ENCODE data around the gene HIPK1. TPM values are rescaled to one million over a fixed set of nuclear protein-coding genes. Genes with fewer than 3 reads are reported as not detected.

HIPK1 gene
- total RNA-seq, 1 experiment from 2014 or later = 52.2 TPM

DNA sequence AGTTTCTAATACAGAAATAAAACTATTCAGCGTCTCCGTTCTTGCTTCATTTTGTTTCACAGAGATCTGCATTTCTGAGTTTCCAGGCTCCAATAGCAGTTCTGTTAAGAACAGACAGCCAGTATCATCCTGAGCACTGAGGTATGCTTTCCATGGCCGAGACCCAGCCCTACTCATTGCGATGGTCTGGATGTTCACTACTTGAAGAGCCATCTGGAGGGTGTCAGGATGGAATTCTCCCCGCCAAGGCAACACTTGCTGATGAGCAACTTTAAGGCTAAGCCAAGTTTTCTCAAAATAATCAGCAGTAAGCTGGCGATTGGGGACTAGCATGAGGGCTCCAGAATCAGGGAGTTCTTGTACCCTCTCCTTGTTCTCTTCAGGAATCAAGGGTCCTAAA, 34.0 kb upstream of the HIPK1 start (continued):
- no peak for TF ChIP-seq NFE2L1 (CRISPR knock-in tag; IDR thresholded peaks at IDR 0.05)

GRCh38 chr1:113895961-113896360, 33.2 kb upstream of the HIPK1 start:
- no peak for TF ChIP-seq HMGA2 (CRISPR knock-in tag; IDR thresholded peaks at IDR 0.05)
- no peak for TF ChIP-seq KAT7 (CRISPR knock-in tag; IDR thresholded peaks at IDR 0.05; ENCODE audit: borderline replicate concordance)
- TF ChIP-seq SOX15 (CRISPR knock-in tag; IDR thresholded peaks at IDR 0.05) = no peak
- TF ChIP-seq, protein P1, sequence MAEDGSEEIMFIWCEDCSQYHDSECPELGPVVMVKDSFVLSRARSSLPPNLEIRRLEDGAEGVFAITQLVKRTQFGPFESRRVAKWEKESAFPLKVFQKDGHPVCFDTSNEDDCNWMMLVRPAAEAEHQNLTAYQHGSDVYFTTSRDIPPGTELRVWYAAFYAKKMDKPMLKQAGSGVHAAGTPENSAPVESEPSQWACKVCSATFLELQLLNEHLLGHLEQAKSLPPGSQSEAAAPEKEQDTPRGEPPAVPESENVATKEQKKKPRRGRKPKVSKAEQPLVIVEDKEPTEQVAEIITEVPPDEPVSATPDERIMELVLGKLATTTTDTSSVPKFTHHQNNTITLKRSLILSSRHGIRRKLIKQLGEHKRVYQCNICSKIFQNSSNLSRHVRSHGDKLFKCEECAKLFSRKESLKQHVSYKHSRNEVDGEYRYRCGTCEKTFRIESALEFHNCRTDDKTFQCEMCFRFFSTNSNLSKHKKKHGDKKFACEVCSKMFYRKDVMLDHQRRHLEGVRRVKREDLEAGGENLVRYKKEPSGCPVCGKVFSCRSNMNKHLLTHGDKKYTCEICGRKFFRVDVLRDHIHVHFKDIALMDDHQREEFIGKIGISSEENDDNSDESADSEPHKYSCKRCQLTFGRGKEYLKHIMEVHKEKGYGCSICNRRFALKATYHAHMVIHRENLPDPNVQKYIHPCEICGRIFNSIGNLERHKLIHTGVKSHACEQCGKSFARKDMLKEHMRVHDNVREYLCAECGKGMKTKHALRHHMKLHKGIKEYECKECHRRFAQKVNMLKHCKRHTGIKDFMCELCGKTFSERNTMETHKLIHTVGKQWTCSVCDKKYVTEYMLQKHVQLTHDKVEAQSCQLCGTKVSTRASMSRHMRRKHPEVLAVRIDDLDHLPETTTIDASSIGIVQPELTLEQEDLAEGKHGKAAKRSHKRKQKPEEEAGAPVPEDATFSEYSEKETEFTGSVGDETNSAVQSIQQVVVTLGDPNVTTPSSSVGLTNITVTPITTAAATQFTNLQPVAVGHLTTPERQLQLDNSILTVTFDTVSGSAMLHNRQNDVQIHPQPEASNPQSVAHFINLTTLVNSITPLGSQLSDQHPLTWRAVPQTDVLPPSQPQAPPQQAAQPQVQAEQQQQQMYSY (CRISPR knock-in tag; IDR thresholded peaks at IDR 0.05) = no peak
- TF ChIP-seq CREM (CRISPR knock-in tag; IDR thresholded peaks at IDR 0.05) = no peak
- no peak for TF ChIP-seq JAZF1 (CRISPR knock-in tag; IDR thresholded peaks at IDR 0.05)
- TF ChIP-seq, protein P2, sequence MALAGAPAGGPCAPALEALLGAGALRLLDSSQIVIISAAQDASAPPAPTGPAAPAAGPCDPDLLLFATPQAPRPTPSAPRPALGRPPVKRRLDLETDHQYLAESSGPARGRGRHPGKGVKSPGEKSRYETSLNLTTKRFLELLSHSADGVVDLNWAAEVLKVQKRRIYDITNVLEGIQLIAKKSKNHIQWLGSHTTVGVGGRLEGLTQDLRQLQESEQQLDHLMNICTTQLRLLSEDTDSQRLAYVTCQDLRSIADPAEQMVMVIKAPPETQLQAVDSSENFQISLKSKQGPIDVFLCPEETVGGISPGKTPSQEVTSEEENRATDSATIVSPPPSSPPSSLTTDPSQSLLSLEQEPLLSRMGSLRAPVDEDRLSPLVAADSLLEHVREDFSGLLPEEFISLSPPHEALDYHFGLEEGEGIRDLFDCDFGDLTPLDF (CRISPR knock-in tag; IDR thresholded peaks at IDR 0.05) = no peak
- no peak for TF ChIP-seq CTCF (IDR thresholded peaks at IDR 0.05)
- TF ChIP-seq MXD4 (CRISPR knock-in tag; IDR thresholded peaks at IDR 0.05; ENCODE audit: borderline replicate concordance) = no peak
- TF ChIP-seq ZNF532 (CRISPR knock-in tag; IDR thresholded peaks at IDR 0.05; ENCODE audit: borderline replicate concordance) = no peak
- no peak for TF ChIP-seq EMX1 (CRISPR knock-in tag; IDR thresholded peaks at IDR 0.05)
- no peak for TF ChIP-seq NR3C1 (CRISPR knock-in tag; conservative IDR thresholded peaks at IDR 0.05; ENCODE audit: low read depth)
- POLR2A ChIA-PET = no interaction called here

DNA sequence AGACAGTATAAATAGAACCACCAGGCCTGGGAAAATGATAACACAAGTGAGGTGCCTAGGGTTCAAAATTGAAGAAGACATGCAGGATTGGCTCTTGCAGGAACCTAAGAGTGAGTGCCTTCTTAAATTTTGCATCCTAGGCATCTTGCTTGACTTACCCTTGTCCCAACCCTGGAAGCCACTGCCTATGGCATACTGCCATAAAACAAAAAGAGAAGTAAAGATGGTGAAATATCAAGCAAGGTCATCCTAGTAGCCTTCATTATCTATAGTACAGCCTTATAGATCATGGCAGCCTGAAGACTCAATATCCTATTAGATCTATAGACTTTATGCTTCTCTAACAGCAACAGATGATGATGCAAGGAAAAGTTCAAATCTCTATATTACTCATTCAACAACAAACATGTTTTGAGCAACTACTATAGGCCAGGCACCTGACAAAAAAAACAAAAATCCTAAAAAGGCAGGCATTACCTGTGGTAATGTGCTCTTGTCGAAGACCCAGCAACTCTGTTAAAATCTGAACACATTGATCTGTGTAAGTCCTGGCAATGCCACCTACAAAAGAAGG, 30.8 kb upstream of the HIPK1 start:
- no peaks in the 10 kb centered on the region; the same call in 1 of the 2 replicates for H3K4me1 Mint-ChIP-seq
- ChIA-PET CTCF (no interaction called here), POLR2A (no interaction called here)
- H3K36me3 Mint-ChIP-seq = peaks cover 25% of the 10 kb centered on the region
- DNase-seq (ENCODE audit: low spot score) = no peak
- 0 out of 2 replicates have a peak overlapping the region, but pooled peaks have one; percentile 24 for H3K27ac Mint-ChIP-seq
- ATAC-seq = no peak
- H3K9me3 Mint-ChIP-seq = no peaks in the 10 kb centered on the region
- no peak overlapping the region for H3K4me3 Mint-ChIP-seq
- no peaks in the 10 kb centered on the region for H3K27me3 Mint-ChIP-seq (ENCODE audit: low read depth)
- TF ChIP-seq RELA (CRISPR knock-in tag; IDR thresholded peaks at IDR 0.05; ENCODE audit: borderline replicate concordance) (no peak), MLX (CRISPR knock-in tag; IDR thresholded peaks at IDR 0.05) (no peak), USF1 (CRISPR knock-in tag; IDR thresholded peaks at IDR 0.05) (no peak)
- TF ChIP-seq, protein P3, sequence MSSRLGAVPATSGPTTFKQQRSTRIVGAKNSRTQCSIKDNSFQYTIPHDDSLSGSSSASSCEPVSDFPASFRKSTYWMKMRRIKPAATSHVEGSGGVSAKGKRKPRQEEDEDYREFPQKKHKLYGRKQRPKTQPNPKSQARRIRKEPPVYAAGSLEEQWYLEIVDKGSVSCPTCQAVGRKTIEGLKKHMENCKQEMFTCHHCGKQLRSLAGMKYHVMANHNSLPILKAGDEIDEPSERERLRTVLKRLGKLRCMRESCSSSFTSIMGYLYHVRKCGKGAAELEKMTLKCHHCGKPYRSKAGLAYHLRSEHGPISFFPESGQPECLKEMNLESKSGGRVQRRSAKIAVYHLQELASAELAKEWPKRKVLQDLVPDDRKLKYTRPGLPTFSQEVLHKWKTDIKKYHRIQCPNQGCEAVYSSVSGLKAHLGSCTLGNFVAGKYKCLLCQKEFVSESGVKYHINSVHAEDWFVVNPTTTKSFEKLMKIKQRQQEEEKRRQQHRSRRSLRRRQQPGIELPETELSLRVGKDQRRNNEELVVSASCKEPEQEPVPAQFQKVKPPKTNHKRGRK (CRISPR knock-in tag; IDR thresholded peaks at IDR 0.05; ENCODE audit: borderline replicate concordance) = no peak

More at GRCh38 chr1:113895961-113896360, 33.2 kb upstream of the HIPK1 start:
- H3K4me1 Mint-ChIP-seq = no peaks in the 10 kb centered on the region
- no peak overlapping the region for H3K27ac Mint-ChIP-seq
- CTCF ChIA-PET = no interaction called here
- ATAC-seq (no peak), DNase-seq (ENCODE audit: low spot score) (no peak)
- H3K4me3 Mint-ChIP-seq = no peak overlapping the region
- H3K36me3 Mint-ChIP-seq = peaks cover 25% of the 10 kb centered on the region
- H3K27me3 Mint-ChIP-seq (ENCODE audit: low read depth) = no peaks in the 10 kb centered on the region
- no peaks in the 10 kb centered on the region for H3K9me3 Mint-ChIP-seq

Data from WTC11 (cell line).